ENCODE data around the gene CCL28.
"Not testable (repeated sequence)": the region's sequence is repeated elsewhere in the genome, so short reads cannot be mapped to it uniquely, and the experiment has no call there.

CCL28 gene

GRCh38 chr5:43409809-43410271 lies 2.4 kb downstream of the CCL28 start:
- DNase-seq: no peak

- DNase-seq: not testable (repeated sequence)
These were observed 9.6 kb downstream of the CCL28 start for GRCh38 chr5:43402524-43403066.

- peak; percentile 24 for DNase-seq
These were observed 10.4 kb downstream of the CCL28 start for GRCh38 chr5:43401827-43402226.

GRCh38 chr5:43400082-43400481 lies 12.1 kb downstream of the CCL28 start:
- DNase-seq: peak; percentile 28

- no peak for DNase-seq
These were observed 15.4 kb downstream of the CCL28 start for GRCh38 chr5:43396762-43397304.

- no peak for DNase-seq
These were observed 21.7 kb downstream of the CCL28 start for GRCh38 chr5:43390471-43390870.

- DNase-seq: peak; percentile 91
These were observed 22.4 kb downstream of the CCL28 start for GRCh38 chr5:43389679-43390329.

- DNase-seq: peak; percentile 20
These were observed 25.2 kb downstream of the CCL28 start for GRCh38 chr5:43386960-43387362.

- DNase-seq: no peak
These were observed 35.6 kb downstream of the CCL28 start for GRCh38 chr5:43376496-43377140.

GRCh38 chr5:43371821-43372220 lies 40.4 kb downstream of the CCL28 start:
- no peak for DNase-seq

GRCh38 chr5:43370352-43370751 lies 41.8 kb downstream of the CCL28 start:
- DNase-seq: no peak

GRCh38 chr5:43369651-43370050 lies 42.5 kb downstream of the CCL28 start:
- no peak for DNase-seq

GRCh38 chr5:43367909-43368669 lies 44.1 kb downstream of the CCL28 start:
- no peak for DNase-seq

- no peak for DNase-seq
These were observed 44.7 kb downstream of the CCL28 start for GRCh38 chr5:43367453-43367852.

- not testable (repeated sequence) for DNase-seq
These were observed 45.4 kb downstream of the CCL28 start for GRCh38 chr5:43366680-43367246.

GRCh38 chr5:43365155-43365554 lies 47.0 kb downstream of the CCL28 start:
- not testable (repeated sequence) for DNase-seq

- no peak for DNase-seq
These were observed 48.6 kb downstream of the CCL28 start for GRCh38 chr5:43363445-43364152.

GRCh38 chr5:43362725-43363435 lies 49.3 kb downstream of the CCL28 start:
- DNase-seq: no peak

GRCh38 chr5:43358726-43359125 lies 53.5 kb downstream of the CCL28 start:
- no peak for DNase-seq

- DNase-seq: no peak
These were observed 53.9 kb downstream of the CCL28 start for GRCh38 chr5:43358301-43358700.

- DNase-seq: no peak
These were observed 54.3 kb downstream of the CCL28 start for GRCh38 chr5:43357878-43358281.

- DNase-seq: no peak
These were observed 55.1 kb downstream of the CCL28 start for GRCh38 chr5:43357067-43357466.

All from HCEC 1CT (cell line).